Ovary (tissue), 9 donors: ENCODE results near the gene INMT. TPM values are rescaled to one million over a fixed set of nuclear protein-coding genes. Genes with fewer than 3 reads are reported as not detected.

Experiments
- DNase-seq, 5 donors: peaks; one replicate each; pipeline ENCODE4 v3.0.0-alpha.2; 2019 to 2020
- H3K27ac ChIP-seq, 2 donors: fragments of 200-600 bp; one replicate each; pipeline versions ENCODE4 v1.5.1 to v1.8.0; 2019 to 2022
- H3K27me3 ChIP-seq: fragments of 200-600 bp; one replicate; pipeline ENCODE4 v1.8.0; 2022
- H3K36me3 ChIP-seq: fragments of 200-600 bp; sonication (generic); one replicate; pipeline ENCODE4 v1.5.1; 2019
- H3K4me1 ChIP-seq: one replicate; pipeline ENCODE4 v1.8.1; 2013; ENCODE audit warnings: mild to moderate bottlenecking, moderate library complexity; ENCODE audit not compliant: insufficient read depth
- H3K4me3 ChIP-seq: fragments of 200-600 bp; sonication (generic); one replicate; pipeline ENCODE4 v1.5.1; 2017
- H3K9me3 ChIP-seq, 2 donors: fragments of 200-600 bp in 1 of 2; sonication (generic) in 1 of 2; one replicate each; pipeline versions ENCODE4 v1.5.1 to v1.8.1; 2013 to 2019; ENCODE audit warnings: mild to moderate bottlenecking in 1 of 2, moderate library complexity in 1 of 2
- CTCF ChIP-seq, 3 donors: fragments of 450-650 bp in 2 of 3; fragments of 200-600 bp in 1 of 3; IDR thresholded peaks; one replicate each; pipeline versions ENCODE4 v1.5.1 to v1.8.0; 2016 to 2022; ENCODE audit warnings: antibody characterized with exemption in 3 of 3, mild to moderate bottlenecking in 1 of 3
- EP300 ChIP-seq: sonication (generic); formaldehyde crosslinking; IDR thresholded peaks from one replicate; pipeline ENCODE4 v1.6.1; 2017; ENCODE audit warnings: antibody characterized with exemption
- POLR2A ChIP-seq: fragments of 450-650 bp; IDR thresholded peaks from one replicate; pipeline ENCODE4 v1.6.1; 2017; ENCODE audit warnings: antibody characterized with exemption, mild to moderate bottlenecking, moderate library complexity
- WGBS, 3 donors: extraction: QIAGEN DNeasy Blood & Tissue Kit in 1 of 3; methylation state at CpG; one replicate each; pipeline versions ENCODE4 v1.1.5 to v1.1.7; 2013 to 2017; 5-methylcytosine and 5-hydroxymethylcytosine counted together
- intact Hi-C, 4 donors: fragments of 100-400 bp; cut with DNase I; formaldehyde crosslinking; loops; one replicate each; pipeline versions ENCODE4 v1.11.0 to v1.15.1; 2022 to 2023
- polyA plus RNA-seq, 2 donors: library from polyadenylated mRNA; stranded (reverse); fragments of 200-250 nt in 1 of 2; fragments of 350-450 nt in 1 of 2; fragmentation: Illumina TruSeq in 1 of 2; extraction: RNeasy Lipid Tissue Mini Kit (QIAGEN cat#74804) in 1 of 2; gene quantifications; one replicate each; pipeline ENCODE4 v1.2.3, GENCODE V29; 2013 to 2014
- total RNA-seq, 7 donors: library from RNA; depleted of rRNA in 2 of 7; stranded (reverse); fragments of >200 nt in 2 of 7; fragmentation: NEBNext Ultra II Directional in 3 of 7; extraction: Animal tissue kit (Norgen Biotek cat#: 25700) in 3 of 7; gene quantifications; one replicate each; pipeline versions ENCODE4 v1.1.0 to v1.2.4, GENCODE V29; 2016 to 2023
- donor health status: DM: no; HTN: no; CAD: no; lungs with moderate emphysema.
- donor health status: DM: no; HTN: no; CAD: no.
- donor health status: Bipolar disorder and iron deficiency.
- donor health status: DM: yes; HTN: yes; CAD: no.
- donor health status: DM: no; HTN: no; CAD: no.
- donor health status: DM: yes; HTN: yes; CAD: no.

The INMT gene
- total and polyA plus RNA-seq, 9 donors = 0.99 to 153 (median 37.3) TPM

GRCh38 chr7:30729642-30730041, 22.3 kb upstream of the INMT start:
- TF ChIP-seq CTCF (IDR thresholded peaks at IDR 0.05) (no peak), EP300 (no peak), POLR2A (no peak)
- Histone ChIP-seq H3K27ac (no peak overlapping the region), H3K36me3 (no peaks in the 10 kb centered on the region), H3K9me3 (no peaks in the 10 kb centered on the region), H3K27me3 (no peaks in the 10 kb centered on the region), H3K4me1 (no peaks in the 10 kb centered on the region), H3K4me3 (no peak overlapping the region)
- 33 to 47% (median 45%) methylated on average over 2 of the region's 2 CpGs for WGBS, 3 donors
- DNase-seq = no peak
- intact Hi-C loops = no loop called here

GRCh38 chr7:30730097-30730496, 21.8 kb upstream of the INMT start:
- no peaks in the 10 kb centered on the region for H3K4me1 ChIP-seq
- no peak for TF ChIP-seq POLR2A
- no peak for TF ChIP-seq CTCF (IDR thresholded peaks at IDR 0.05)
- no peak for TF ChIP-seq EP300
- no peaks in the 10 kb centered on the region for H3K27me3 ChIP-seq
- no peaks in the 10 kb centered on the region for H3K9me3 ChIP-seq
- no peaks in the 10 kb centered on the region for H3K36me3 ChIP-seq
- no peak overlapping the region for H3K27ac ChIP-seq
- no peak overlapping the region for H3K4me3 ChIP-seq
- intact Hi-C loops = no loop called here
- DNase-seq = no peak
- WGBS, 3 donors = 92 to 94% (median 93%) methylated on average over 2 of the region's 2 CpGs

- H3K27ac ChIP-seq = no peak overlapping the region
- DNase-seq = no peak
- no peaks in the 10 kb centered on the region for H3K4me1 ChIP-seq
- TF ChIP-seq CTCF (IDR thresholded peaks at IDR 0.05) (no peak), EP300 (no peak), POLR2A (no peak)
- no peaks in the 10 kb centered on the region for H3K9me3 ChIP-seq
- intact Hi-C loops = no loop called here
- no peak overlapping the region for H3K4me3 ChIP-seq
- H3K36me3 ChIP-seq = no peaks in the 10 kb centered on the region
- H3K27me3 ChIP-seq = no peaks in the 10 kb centered on the region
- WGBS, 3 donors = 74 to 87% (median 76%) methylated on average over 4 of the region's 4 CpGs
Measured at GRCh38 chr7:30730996-30731395, 20.9 kb upstream of the INMT start.

GRCh38 chr7:30731581-30731980, 20.4 kb upstream of the INMT start:
- intact Hi-C loops = no loop called here
- H3K4me3 ChIP-seq = no peak overlapping the region
- TF ChIP-seq EP300 = no peak
- no peak for TF ChIP-seq CTCF (IDR thresholded peaks at IDR 0.05)
- no peak for TF ChIP-seq POLR2A
- H3K36me3 ChIP-seq = no peaks in the 10 kb centered on the region
- no peaks in the 10 kb centered on the region for H3K9me3 ChIP-seq
- H3K27me3 ChIP-seq = no peaks in the 10 kb centered on the region
- H3K4me1 ChIP-seq = no peaks in the 10 kb centered on the region
- DNase-seq = no peak
- WGBS, 3 donors = 43 to 62% (median 55%) methylated on average over 11 of the region's 11 CpGs
- H3K27ac ChIP-seq = no peak overlapping the region

- Histone ChIP-seq H3K27me3 (no peaks in the 10 kb centered on the region), H3K27ac (no peak overlapping the region), H3K9me3 (no peaks in the 10 kb centered on the region), H3K36me3 (no peaks in the 10 kb centered on the region), H3K4me3 (no peak overlapping the region), H3K4me1 (no peaks in the 10 kb centered on the region)
- WGBS, 3 donors = 83 to 88% (median 85%) methylated on average over 12 of the region's 12 CpGs
- TF ChIP-seq EP300 (no peak), POLR2A (no peak), CTCF (IDR thresholded peaks at IDR 0.05) (no peak)
- intact Hi-C loops = no loop called here
- no peak for DNase-seq
Measured at GRCh38 chr7:30732606-30733005, 19.3 kb upstream of the INMT start.
